Raji (cell line): ENCODE results near the gene UBE2G2.

Source experiments
- POLR2A ChIP-seq: IDR thresholded peaks from 2 replicates; pipeline ENCODE4 v1.6.1; 2011; ENCODE audit warnings: low read depth, low read length, control low read depth; ENCODE audit not compliant: insufficient read depth

Gene UBE2G2

GRCh38 chr21:44741921-44742320 is 59.7 kb downstream of the UBE2G2 start:
- no peak for TF ChIP-seq POLR2A

DNA sequence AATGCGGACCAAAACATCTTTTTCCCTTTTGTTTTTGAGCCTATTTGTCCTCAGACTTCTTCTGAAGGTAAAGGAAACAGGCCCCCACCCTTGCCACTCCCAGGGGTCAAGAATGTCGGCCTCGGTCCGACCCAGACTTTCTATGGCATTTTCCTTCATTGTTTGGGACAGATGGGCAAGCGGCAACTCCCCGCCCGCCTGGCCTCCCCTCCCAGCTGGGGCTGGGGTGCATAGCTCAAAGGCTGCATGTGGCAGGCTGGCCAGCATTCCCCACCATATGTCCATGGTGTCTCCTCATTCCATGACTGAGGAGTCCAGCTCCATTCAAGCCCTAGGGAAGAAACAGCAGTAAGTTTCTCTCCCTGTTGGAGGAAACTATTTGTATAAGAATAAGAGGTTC is 60.9 kb downstream of the UBE2G2 start:
- no peak for TF ChIP-seq POLR2A

DNA sequence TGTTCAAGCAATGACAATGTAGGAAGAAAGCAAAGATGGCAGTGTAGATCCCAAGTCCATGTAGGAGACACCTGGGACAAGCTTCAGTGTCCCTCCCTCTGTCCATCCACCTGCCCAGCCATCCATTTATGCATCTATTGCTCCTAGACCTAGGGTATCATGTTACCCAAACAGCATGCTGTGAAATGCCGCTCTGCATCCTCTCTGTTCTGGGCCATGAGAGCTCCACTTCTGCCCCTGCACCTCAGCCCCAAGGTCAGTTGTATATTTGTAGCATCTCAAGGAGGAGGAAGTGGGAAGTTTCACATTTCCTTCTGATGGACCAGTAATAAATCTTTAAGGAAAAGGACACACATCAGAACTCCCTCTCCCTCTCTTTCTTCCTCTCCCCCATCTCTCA is 62.3 kb downstream of the UBE2G2 start:
- TF ChIP-seq POLR2A: no peak

- no peak for TF ChIP-seq POLR2A
Observed at GRCh38 chr21:44738621-44739020, 63.0 kb downstream of the UBE2G2 start.

DNA sequence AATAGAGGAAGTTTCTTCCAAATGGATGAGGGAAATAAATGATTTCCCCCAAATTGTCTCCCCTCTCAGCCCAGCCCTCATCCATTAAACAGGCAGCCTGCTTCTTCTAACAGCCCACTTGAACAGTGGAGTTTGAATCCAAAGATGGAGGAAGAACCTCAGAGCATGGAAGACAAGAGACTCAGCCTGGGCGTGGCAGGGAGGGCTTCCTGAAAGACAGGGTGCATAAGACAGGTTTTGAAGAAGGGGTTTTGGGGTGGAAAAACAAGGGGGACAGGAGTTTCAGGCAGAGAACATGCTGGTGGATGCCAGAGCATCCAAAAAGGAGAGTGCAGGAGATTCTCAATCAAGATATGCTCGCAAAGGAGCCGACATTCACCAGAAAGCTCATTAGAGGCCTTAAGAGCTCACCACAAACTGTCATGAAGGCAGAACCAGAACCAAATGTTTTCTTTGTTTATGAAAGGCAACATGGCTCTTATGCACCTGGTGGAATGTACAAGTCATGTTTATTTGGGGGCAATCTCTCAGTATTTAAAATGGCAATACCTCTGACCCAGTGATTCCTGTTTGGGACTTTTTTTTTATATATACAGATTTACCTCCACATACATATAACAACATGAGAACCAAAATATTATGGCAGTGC is 63.8 kb downstream of the UBE2G2 start:
- no peak for TF ChIP-seq POLR2A

DNA sequence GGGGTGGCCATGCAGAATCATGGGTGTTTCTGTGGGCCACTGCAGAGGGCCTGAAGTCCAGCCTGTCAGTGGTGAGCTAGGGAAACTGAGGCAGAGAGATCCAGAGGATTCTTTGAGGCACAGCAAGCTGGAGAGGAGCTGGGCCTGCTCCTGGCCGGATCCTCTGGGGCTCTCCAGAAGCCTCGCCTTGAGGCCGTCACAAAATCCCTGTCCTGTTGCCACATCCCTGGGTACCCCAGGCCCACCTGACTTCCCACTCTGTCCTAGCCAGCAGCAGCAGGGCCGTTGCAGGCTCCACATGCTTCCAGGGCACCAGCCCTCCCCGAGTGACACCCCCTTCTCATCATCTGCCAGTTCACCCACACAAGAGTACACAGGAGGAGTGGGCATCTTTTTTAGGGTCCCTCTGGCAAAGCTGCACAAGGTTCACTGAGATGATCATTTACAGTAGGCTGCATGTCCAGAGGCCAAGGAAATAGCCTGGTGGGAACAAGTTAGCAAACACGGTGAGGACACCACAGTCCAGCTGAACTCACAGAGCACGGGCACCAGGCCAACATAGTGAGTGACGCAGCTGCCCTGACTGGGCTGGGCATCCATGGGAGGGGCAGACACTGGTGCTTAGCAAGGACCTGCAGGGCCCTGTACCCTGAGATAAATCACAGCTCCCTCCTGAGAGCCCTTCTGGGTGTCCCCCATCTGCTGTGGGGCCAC is 65.2 kb downstream of the UBE2G2 start:
- no peak for TF ChIP-seq POLR2A

DNA sequence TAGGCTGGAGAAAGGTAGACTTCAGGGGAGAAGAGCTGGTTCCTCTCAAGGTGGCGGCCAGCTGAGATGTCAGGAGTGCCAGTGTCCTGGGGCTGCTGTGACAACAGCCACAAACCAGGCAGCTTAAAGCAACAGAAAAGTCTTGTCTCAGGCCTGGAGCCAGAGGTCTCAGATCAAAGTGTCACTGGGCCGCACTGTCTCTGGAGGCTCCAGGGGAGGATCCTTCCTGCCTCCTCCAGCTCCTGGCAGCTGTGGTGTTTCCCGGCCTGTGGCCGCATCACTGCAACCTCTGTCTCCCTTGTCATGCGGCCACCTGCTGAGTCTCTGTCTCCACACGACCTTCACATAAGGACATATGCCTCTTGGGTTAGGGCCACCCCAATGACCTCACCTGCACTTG is 65.8 kb downstream of the UBE2G2 start:
- no peak for TF ChIP-seq POLR2A

DNA sequence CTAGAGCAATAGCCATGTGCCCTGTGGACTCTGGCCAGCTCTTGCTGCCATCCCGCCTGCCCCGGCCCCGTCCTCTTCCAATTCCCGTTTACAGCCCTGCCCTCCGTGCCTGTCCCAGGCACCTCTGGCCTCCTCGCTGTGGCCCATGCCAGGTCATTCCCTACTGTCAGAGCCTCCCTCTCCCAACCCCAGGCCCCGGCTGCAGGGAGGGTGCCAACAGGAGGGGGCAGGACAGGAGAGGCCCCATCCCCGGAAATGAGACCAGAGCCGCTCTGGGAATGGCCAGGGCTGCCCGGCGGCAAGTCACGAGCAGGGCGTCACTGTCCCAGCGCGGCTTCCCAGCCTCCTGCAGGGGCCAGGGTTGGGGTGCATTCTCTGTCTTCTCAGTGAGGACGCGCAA is 66.8 kb downstream of the UBE2G2 start:
- TF ChIP-seq POLR2A: no peak

GRCh38 chr21:44734026-44734745 is 67.4 kb downstream of the UBE2G2 start:
- no peak for TF ChIP-seq POLR2A

- TF ChIP-seq POLR2A: no peak
Observed at GRCh38 chr21:44732956-44733355, 68.7 kb downstream of the UBE2G2 start.

GRCh38 chr21:44732263-44732662 is 69.4 kb downstream of the UBE2G2 start:
- TF ChIP-seq POLR2A: no peak

DNA sequence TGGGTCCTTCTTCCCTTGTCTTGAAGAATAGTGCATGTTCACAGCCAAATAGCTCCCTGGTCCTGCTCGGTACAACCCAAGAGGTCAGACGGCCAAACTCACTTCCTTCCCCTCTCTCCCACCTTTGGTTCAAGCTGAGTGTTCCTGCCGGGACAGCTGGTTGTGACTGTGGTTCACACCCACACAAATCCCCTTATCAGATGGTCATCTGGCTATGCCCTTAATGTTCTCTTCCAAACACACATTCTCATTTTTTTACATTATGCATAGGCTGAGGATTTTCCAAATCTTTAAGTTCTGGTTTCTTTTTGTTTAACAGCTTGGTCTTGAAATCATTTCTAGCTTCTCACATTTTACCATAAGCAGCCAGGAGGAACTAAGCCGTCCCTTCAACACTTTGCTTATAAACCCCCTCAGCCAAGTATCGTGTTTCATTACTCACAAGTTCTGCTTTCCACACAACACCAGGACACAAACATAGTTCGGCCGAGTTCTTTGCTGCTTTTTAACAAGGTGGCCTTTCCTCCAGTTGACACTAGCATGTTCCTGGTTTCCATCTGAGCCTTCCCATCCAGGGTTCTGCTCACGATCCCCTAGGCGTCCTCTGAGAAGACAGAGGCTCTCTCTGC is 70.6 kb downstream of the UBE2G2 start:
- TF ChIP-seq POLR2A: no peak

GRCh38 chr21:44730028-44730395 is 71.6 kb downstream of the UBE2G2 start:
- no peak for TF ChIP-seq POLR2A

- no peak for TF ChIP-seq POLR2A
Observed at GRCh38 chr21:44729336-44730027, 72.1 kb downstream of the UBE2G2 start.

- TF ChIP-seq POLR2A: no peak
Observed at GRCh38 chr21:44728716-44729115, 72.9 kb downstream of the UBE2G2 start.
